Measurements from ENCODE around the gene NAV3. TPM values are rescaled to one million over a fixed set of nuclear protein-coding genes. Genes with fewer than 3 reads are reported as not detected.

The NAV3 gene
- total RNA-seq, 1 donor from 2014 or later = 16.2 TPM

GRCh38 chr12:78018939-78019338 lies 188.2 kb downstream of the NAV3 start:
- H3K36me3 ChIP-seq = no peaks in the 10 kb centered on the region
- no peak for TF ChIP-seq POLR2A (IDR thresholded peaks at IDR 0.05)
- TF ChIP-seq CTCF (IDR thresholded peaks at IDR 0.05) = no peak
- no peak for TF ChIP-seq POLR2AphosphoS5 (IDR thresholded peaks at IDR 0.05; ENCODE audit: insufficient read depth in 1 of 2, low read depth in 1 of 2)
- intact Hi-C loops (cut with DNase I) = no loop called here
- H3K9me3 ChIP-seq = no peaks in the 10 kb centered on the region
- DNase-seq (ENCODE audit: extremely low spot score in 2 of 2) = no peak
- no peak overlapping the region for H3K27ac ChIP-seq
- H3K4me1 ChIP-seq = no peaks in the 10 kb centered on the region
- no peak overlapping the region for H3K4me3 ChIP-seq
- no peaks in the 10 kb centered on the region for H3K27me3 ChIP-seq

GRCh38 chr12:78028426-78028825 lies 197.7 kb downstream of the NAV3 start:
- no peak overlapping the region for H3K27ac ChIP-seq
- H3K9me3 ChIP-seq = no peaks in the 10 kb centered on the region
- intact Hi-C loops (cut with DNase I) = no loop called here
- H3K4me1 ChIP-seq = no peaks in the 10 kb centered on the region
- no peak overlapping the region for H3K4me3 ChIP-seq
- H3K27me3 ChIP-seq = no peaks in the 10 kb centered on the region
- no peak for DNase-seq (ENCODE audit: extremely low spot score in 2 of 2)
- TF ChIP-seq POLR2AphosphoS5 (IDR thresholded peaks at IDR 0.05; ENCODE audit: insufficient read depth in 1 of 2, low read depth in 1 of 2) (no peak), CTCF (IDR thresholded peaks at IDR 0.05) (no peak), POLR2A (IDR thresholded peaks at IDR 0.05) (no peak)
- H3K36me3 ChIP-seq = no peaks in the 10 kb centered on the region

- intact Hi-C loops (cut with DNase I) = no loop called here
- H3K4me1 ChIP-seq = no peaks in the 10 kb centered on the region
- no peak overlapping the region for H3K4me3 ChIP-seq
- no peaks in the 10 kb centered on the region for H3K9me3 ChIP-seq
- no peaks in the 10 kb centered on the region for H3K36me3 ChIP-seq
- no peak for TF ChIP-seq POLR2AphosphoS5 (IDR thresholded peaks at IDR 0.05; ENCODE audit: insufficient read depth in 1 of 2, low read depth in 1 of 2)
- DNase-seq (ENCODE audit: extremely low spot score in 2 of 2) = no peak
- no peak overlapping the region for H3K27ac ChIP-seq
- no peaks in the 10 kb centered on the region for H3K27me3 ChIP-seq
Observed at GRCh38 chr12:78034025-78034424, 203.3 kb downstream of the NAV3 start.

- no peaks in the 10 kb centered on the region for H3K4me1 ChIP-seq
- H3K9me3 ChIP-seq = no peaks in the 10 kb centered on the region
- no peaks in the 10 kb centered on the region for H3K27me3 ChIP-seq
- peak overlapping the region in 1 of 2 donors; percentile 16 for H3K4me3 ChIP-seq
- no peak for TF ChIP-seq POLR2AphosphoS5 (IDR thresholded peaks at IDR 0.05; ENCODE audit: insufficient read depth in 1 of 2, low read depth in 1 of 2)
- no peak for TF ChIP-seq CTCF (IDR thresholded peaks at IDR 0.05)
- no peak for TF ChIP-seq POLR2A (IDR thresholded peaks at IDR 0.05)
- no peak overlapping the region for H3K27ac ChIP-seq
- DNase-seq (ENCODE audit: extremely low spot score in 2 of 2) = no peak
- intact Hi-C loops (cut with DNase I) = loop anchor here (2.0 kb wide), 1 partner anchor 47 kb away; no protein-coding TSS in a partner anchor
- no peaks in the 10 kb centered on the region for H3K36me3 ChIP-seq
Observed at GRCh38 chr12:78035901-78036606, 205.4 kb downstream of the NAV3 start.

- H3K27ac ChIP-seq = no peak overlapping the region
- no peaks in the 10 kb centered on the region for H3K9me3 ChIP-seq
- no peak for TF ChIP-seq POLR2AphosphoS5 (IDR thresholded peaks at IDR 0.05; ENCODE audit: insufficient read depth in 1 of 2, low read depth in 1 of 2)
- no peaks in the 10 kb centered on the region for H3K36me3 ChIP-seq
- no peaks in the 10 kb centered on the region for H3K27me3 ChIP-seq
- no peak overlapping the region for H3K4me3 ChIP-seq
- no peaks in the 10 kb centered on the region for H3K4me1 ChIP-seq
- intact Hi-C loops (cut with DNase I) = loop anchor here (2.0 kb wide), 1 partner anchor 46 kb away; no protein-coding TSS in a partner anchor
- DNase-seq (ENCODE audit: extremely low spot score in 2 of 2) = peak in 1 of 2 donors; percentile 88
Observed at GRCh38 chr12:78036874-78037273, 206.2 kb downstream of the NAV3 start.

- intact Hi-C loops (cut with DNase I) = loop anchor here (2.0 kb wide), 1 partner anchor 45 kb away; no protein-coding TSS in a partner anchor
- no peaks in the 10 kb centered on the region for H3K27me3 ChIP-seq
- no peak overlapping the region for H3K27ac ChIP-seq
- no peak for TF ChIP-seq POLR2A (IDR thresholded peaks at IDR 0.05)
- no peak for TF ChIP-seq CTCF (IDR thresholded peaks at IDR 0.05)
- TF ChIP-seq POLR2AphosphoS5 (IDR thresholded peaks at IDR 0.05; ENCODE audit: insufficient read depth in 1 of 2, low read depth in 1 of 2) = no peak
- H3K9me3 ChIP-seq = no peaks in the 10 kb centered on the region
- no peaks in the 10 kb centered on the region for H3K36me3 ChIP-seq
- H3K4me3 ChIP-seq = no peak overlapping the region
- DNase-seq (ENCODE audit: extremely low spot score in 2 of 2) = no peak
- H3K4me1 ChIP-seq = no peaks in the 10 kb centered on the region
Observed at GRCh38 chr12:78037707-78038106, 207.0 kb downstream of the NAV3 start.
